Keratinocyte (primary cell): ENCODE measurements around the gene CD40. TPM values are rescaled to one million over a fixed set of nuclear protein-coding genes. Genes with fewer than 3 reads are reported as not detected.

Experiments used
- DNase-seq: peaks from one replicate; pipeline ENCODE4 v3.0.0-alpha.2; 2011; ENCODE audit warnings: low read depth, missing footprints, low spot score
- FAIRE-seq: peaks from 2 replicates; lab custom pipeline; 2011; peaks lifted over from hg19 to GRCh38; lab: Jason Lieb, UNC
- H2AFZ ChIP-seq: 2 replicates; pipeline ENCODE4 v1.6.0; 2012; ENCODE audit warnings: low read length, control low read depth, inconsistent platforms; ENCODE audit not compliant: control insufficient read depth
- H3K27ac ChIP-seq: 2 replicates; pipeline ENCODE4 v1.5.1; 2011; ENCODE audit warnings: low read length; ENCODE audit not compliant: control insufficient read depth, insufficient read depth
- H3K27me3 ChIP-seq: 3 replicates; pipeline ENCODE4 v1.6.0; 2011; ENCODE audit warnings: low read length; ENCODE audit not compliant: control insufficient read depth, insufficient read depth; ENCODE audit errors: extremely low read depth
- H3K36me3 ChIP-seq, 2 experiments: 2 replicates in 1 of 2; 3 replicates in 1 of 2; pipeline ENCODE4 v1.5.1; 2011; ENCODE audit warnings: low read length in 2 of 2, mild to moderate bottlenecking in 1 of 2; ENCODE audit not compliant: control insufficient read depth in 2 of 2, insufficient read depth in 2 of 2; ENCODE audit errors: extremely low read depth in 1 of 2
- H3K4me1 ChIP-seq: 3 replicates; pipeline ENCODE4 v1.5.1; 2011; ENCODE audit warnings: low read length; ENCODE audit not compliant: control insufficient read depth, insufficient read depth; ENCODE audit errors: extremely low read depth
- H3K4me2 ChIP-seq: 3 replicates; pipeline ENCODE4 v1.6.0; 2011; ENCODE audit warnings: low read depth, low read length; ENCODE audit not compliant: control insufficient read depth, insufficient read depth; ENCODE audit errors: extremely low read depth
- H3K4me3 ChIP-seq, 3 experiments: fragments of 200-600 bp in 1 of 3; sonication (generic) in 1 of 3; 2 replicates in 2 of 3; 3 replicates in 1 of 3; pipeline ENCODE4 v1.5.1; 2011 to 2016; ENCODE audit warnings: low read length in 3 of 3, mild to moderate bottlenecking in 3 of 3, control low read depth in 2 of 3, inconsistent platforms in 1 of 3, low read depth in 1 of 3, mixed read lengths in 1 of 3, mixed run types in 1 of 3, moderate library complexity in 1 of 3; ENCODE audit not compliant: control insufficient read depth in 2 of 3, insufficient read depth in 2 of 3; ENCODE audit errors: extremely low read depth in 1 of 3
- H3K79me2 ChIP-seq: 2 replicates; pipeline ENCODE4 v1.6.0; 2012; ENCODE audit warnings: low read length; ENCODE audit not compliant: control insufficient read depth, insufficient read depth
- H3K9ac ChIP-seq: 3 replicates; pipeline ENCODE4 v1.6.0; 2011; ENCODE audit warnings: low read length; ENCODE audit not compliant: control insufficient read depth, insufficient read depth; ENCODE audit errors: extremely low read depth
- H3K9me1 ChIP-seq: 3 replicates; pipeline ENCODE4 v1.6.0; 2011; ENCODE audit warnings: low read length; ENCODE audit not compliant: control insufficient read depth, insufficient read depth; ENCODE audit errors: extremely low read depth
- H3K9me3 ChIP-seq: 2 replicates; pipeline ENCODE4 v1.5.1; 2012; ENCODE audit warnings: low read depth, low read length; ENCODE audit not compliant: control insufficient read depth
- H4K20me1 ChIP-seq: 3 replicates; pipeline ENCODE4 v1.6.0; 2011; ENCODE audit warnings: low read length; ENCODE audit not compliant: control insufficient read depth, insufficient read depth; ENCODE audit errors: extremely low read depth
- EZH2 ChIP-seq: IDR thresholded peaks from one replicate; pipeline ENCODE4 v1.6.1; 2012; ENCODE audit warnings: inconsistent platforms, mild to moderate bottlenecking, low read length, moderate library complexity
- dilution Hi-C: fragments of 300-500 bp; cut with MboI; formaldehyde crosslinking; loops from one replicate; pipeline ENCODE4 v1.7.0; 2020; ENCODE audit warnings: low sequenced_read_pairs; ENCODE audit not compliant: extremely low pct_ligation_motif_present
- polyA plus RNA-seq, 5 experiments: library from polyadenylated mRNA; depleted of rRNA in 3 of 5; stranded (reverse) in 3 of 5; stranded (forward) in 1 of 5; unstranded in 1 of 5; fragments of >200 nt; gene quantifications; 1 replicate in 1 of 5; 2 replicates in 3 of 5; 3 replicates in 1 of 5; pipeline versions ENCODE4 v1.2.1 to v1.2.3, GENCODE V29; 2011 to 2012; ENCODE audit warnings: missing spikeins in 2 of 5, low read depth in 1 of 5, low replicate concordance in 1 of 5
- TF ChIP-seq, protein P1 (sequence below), 3 experiments: IDR thresholded peaks in 1 of 3; conservative IDR thresholded peaks in 1 of 3; optimal IDR thresholded peaks in 1 of 3; 2 replicates in 2 of 3; 3 replicates in 1 of 3; pipeline versions ENCODE3 to v1.5.1; 2011; ENCODE audit warnings: low read length in 3 of 3, mild to moderate bottlenecking in 3 of 3, moderate library complexity in 2 of 3, control low read depth in 1 of 3, inconsistent platforms in 1 of 3; ENCODE audit not compliant: insufficient read depth in 2 of 3; ENCODE audit errors: extremely low read depth in 1 of 3

Gene CD40
- polyA plus RNA-seq, 1 donor (not counting 4 experiments of a cell fraction or from before 2014, with no cell fraction given), result 13.4 TPM

GRCh38 chr20:46108976-46109375, 9.1 kb upstream of the CD40 start:
- Histone ChIP-seq H3K4me3 (no peak overlapping the region), H3K36me3 (no peaks in the 10 kb centered on the region), H3K27me3 (peaks cover 12% of the 10 kb centered on the region), H3K9ac (no peak overlapping the region), H2AFZ (no peak overlapping the region), H3K4me1 (no peaks in the 10 kb centered on the region), H3K9me3 (no peaks in the 10 kb centered on the region), H3K9me1 (no peaks in the 10 kb centered on the region), H3K4me2 (no peak overlapping the region), H3K27ac (no peak overlapping the region), H4K20me1 (no peaks in the 10 kb centered on the region), H3K79me2 (no peaks in the 10 kb centered on the region)
- dilution Hi-C loops, result no loop called here
- FAIRE-seq (no peak), DNase-seq (no peak)
- TF ChIP-seq EZH2, result no peak
- TF ChIP-seq, protein P1, sequence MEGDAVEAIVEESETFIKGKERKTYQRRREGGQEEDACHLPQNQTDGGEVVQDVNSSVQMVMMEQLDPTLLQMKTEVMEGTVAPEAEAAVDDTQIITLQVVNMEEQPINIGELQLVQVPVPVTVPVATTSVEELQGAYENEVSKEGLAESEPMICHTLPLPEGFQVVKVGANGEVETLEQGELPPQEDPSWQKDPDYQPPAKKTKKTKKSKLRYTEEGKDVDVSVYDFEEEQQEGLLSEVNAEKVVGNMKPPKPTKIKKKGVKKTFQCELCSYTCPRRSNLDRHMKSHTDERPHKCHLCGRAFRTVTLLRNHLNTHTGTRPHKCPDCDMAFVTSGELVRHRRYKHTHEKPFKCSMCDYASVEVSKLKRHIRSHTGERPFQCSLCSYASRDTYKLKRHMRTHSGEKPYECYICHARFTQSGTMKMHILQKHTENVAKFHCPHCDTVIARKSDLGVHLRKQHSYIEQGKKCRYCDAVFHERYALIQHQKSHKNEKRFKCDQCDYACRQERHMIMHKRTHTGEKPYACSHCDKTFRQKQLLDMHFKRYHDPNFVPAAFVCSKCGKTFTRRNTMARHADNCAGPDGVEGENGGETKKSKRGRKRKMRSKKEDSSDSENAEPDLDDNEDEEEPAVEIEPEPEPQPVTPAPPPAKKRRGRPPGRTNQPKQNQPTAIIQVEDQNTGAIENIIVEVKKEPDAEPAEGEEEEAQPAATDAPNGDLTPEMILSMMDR (optimal IDR thresholded peaks at IDR 0.05 in 1 of 3, IDR thresholded peaks at IDR 0.05 in 1 of 3, conservative IDR thresholded peaks at IDR 0.05 in 1 of 3; ENCODE audit: extremely low read depth in 1 of 3, insufficient read depth in 2 of 3, low read length in 3 of 3), result no peak

- no peaks in the 10 kb centered on the region for H3K9me1 ChIP-seq
- TF ChIP-seq EZH2, result no peak
- TF ChIP-seq, protein P1 (optimal IDR thresholded peaks at IDR 0.05 in 1 of 3, IDR thresholded peaks at IDR 0.05 in 1 of 3, conservative IDR thresholded peaks at IDR 0.05 in 1 of 3; ENCODE audit: extremely low read depth in 1 of 3, insufficient read depth in 2 of 3, low read length in 3 of 3), result no peak
- no peaks in the 10 kb centered on the region for H4K20me1 ChIP-seq
- no peak overlapping the region for H3K27ac ChIP-seq
- H3K9me3 ChIP-seq, result no peaks in the 10 kb centered on the region
- H3K4me3 ChIP-seq, result no peak overlapping the region
- peaks cover 12% of the 10 kb centered on the region for H3K27me3 ChIP-seq
- H3K36me3 ChIP-seq, result no peaks in the 10 kb centered on the region
- H3K9ac ChIP-seq, result no peak overlapping the region
- H3K4me2 ChIP-seq, result no peak overlapping the region
- H2AFZ ChIP-seq, result no peak overlapping the region
- no peaks in the 10 kb centered on the region for H3K79me2 ChIP-seq
- no peak for FAIRE-seq
- DNase-seq, result no peak
- H3K4me1 ChIP-seq, result no peaks in the 10 kb centered on the region
- dilution Hi-C loops, result no loop called here
Observed at GRCh38 chr20:46111028-46111835, 6.9 kb upstream of the CD40 start.
